Small intestine (tissue), 7 donors: ENCODE measurements around the gene P2RX4. TPM values are rescaled to one million over a fixed set of nuclear protein-coding genes. Genes with fewer than 3 reads are reported as not detected.

Source experiments
- DNase-seq, 2 donors: peaks; one replicate each; pipeline versions ENCODE4 v3.0.0 to v3.0.0-alpha.2; 2013
- FAIRE-seq: peaks from 2 replicates; lab custom pipeline; 2012; peaks lifted over from hg19 to GRCh38; lab: Jason Lieb, UNC
- H3K27ac ChIP-seq, 3 donors: one replicate each; pipeline ENCODE4 v1.5.1; 2013; ENCODE audit warnings: low read length in 2 of 3, mild to moderate bottlenecking in 2 of 3, control low read depth in 1 of 3, inconsistent platforms in 1 of 3, low read depth in 1 of 3, moderate library complexity in 1 of 3
- H3K27me3 ChIP-seq, 3 donors: one replicate each; pipeline ENCODE4 v1.6.1; 2013; ENCODE audit warnings: low read length in 3 of 3, inconsistent platforms in 1 of 3; ENCODE audit not compliant: control insufficient read depth in 3 of 3, insufficient read depth in 3 of 3
- H3K36me3 ChIP-seq, 3 donors: one replicate each; pipeline ENCODE4 v1.6.1; 2013; ENCODE audit warnings: low read length in 3 of 3, inconsistent platforms in 1 of 3, low read depth in 1 of 3, mild to moderate bottlenecking in 1 of 3, moderate library complexity in 1 of 3; ENCODE audit not compliant: control insufficient read depth in 3 of 3, insufficient read depth in 2 of 3
- H3K4me1 ChIP-seq, 3 donors: one replicate each; pipeline ENCODE4 v1.6.1; 2013; ENCODE audit warnings: low read length in 2 of 3, inconsistent platforms in 1 of 3, low read depth in 1 of 3, mild to moderate bottlenecking in 1 of 3, moderate library complexity in 1 of 3; ENCODE audit not compliant: control insufficient read depth in 3 of 3, insufficient read depth in 2 of 3
- H3K4me3 ChIP-seq, 3 donors: one replicate each; pipeline ENCODE4 v1.5.1; 2013; ENCODE audit warnings: low read length in 3 of 3, control low read depth in 1 of 3, inconsistent platforms in 1 of 3, low read depth in 1 of 3, mild to moderate bottlenecking in 1 of 3, moderate library complexity in 1 of 3
- H3K9me3 ChIP-seq, 2 donors: one replicate each; pipeline ENCODE4 v1.6.1; 2013; ENCODE audit warnings: low read depth in 1 of 2, low read length in 1 of 2; ENCODE audit not compliant: control insufficient read depth in 2 of 2, insufficient read depth in 1 of 2
- WGBS, 3 donors: extraction: QIAGEN DNeasy Blood & Tissue Kit; methylation state at CpG; one replicate each; pipeline ENCODE4 v1.1.7; 2013; 5-methylcytosine and 5-hydroxymethylcytosine counted together
- polyA plus RNA-seq, 4 donors: library from polyadenylated mRNA; stranded (reverse) in 3 of 4; unstranded in 1 of 4; fragments of 200-250 nt in 3 of 4; fragments of 120-200 nt in 1 of 4; gene quantifications; one replicate each; pipeline versions ENCODE4 v1.2.1 to v1.2.3, GENCODE V29; 2013
- donor health status: healthy with polysubstance abuse.
- donor health status: control.
- donor health status: control.
- donor health status: Bipolar disorder and iron deficiency.
- donor health status: healthy.

Gene P2RX4
- polyA plus RNA-seq, 4 donors: 17.5 to 129 (median 43.5) TPM

DNA sequence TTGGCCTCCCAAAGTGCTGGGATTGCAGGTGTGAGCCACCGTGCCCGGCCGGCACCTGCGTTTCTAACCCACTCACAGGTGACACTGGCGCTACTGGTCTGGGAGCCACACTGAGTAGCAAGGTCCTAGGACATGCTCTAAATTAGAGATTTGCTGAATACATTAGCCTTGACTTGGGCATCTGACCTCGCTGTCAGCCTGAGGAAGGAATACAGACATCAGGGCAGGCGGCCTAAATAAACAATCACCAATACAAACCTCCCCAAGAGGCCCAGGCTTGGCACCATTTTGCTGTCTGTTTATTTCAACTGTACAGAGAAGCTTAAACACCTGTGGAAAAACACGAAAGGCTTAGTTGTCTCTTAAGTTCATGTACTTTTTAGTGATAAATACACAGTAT, 27.5 kb downstream of the P2RX4 start:
- FAIRE-seq (no peak), DNase-seq (no peak)
- no peaks in the 10 kb centered on the region for H3K27me3 ChIP-seq
- H3K36me3 ChIP-seq: peaks cover 0 to 92% (median 3%) of the 10 kb centered on the region in 3 donors
- no peak overlapping the region for H3K4me3 ChIP-seq
- peaks cover 0 to 38% (median 0%) of the 10 kb centered on the region in 3 donors for H3K4me1 ChIP-seq
- 86 to 91% (median 89%) methylated on average over 8 of the region's 8 CpGs for WGBS, 3 donors
- peak overlapping the region in 1 of 3 donors; percentile 93 for H3K27ac ChIP-seq
- H3K9me3 ChIP-seq: no peaks in the 10 kb centered on the region

DNA sequence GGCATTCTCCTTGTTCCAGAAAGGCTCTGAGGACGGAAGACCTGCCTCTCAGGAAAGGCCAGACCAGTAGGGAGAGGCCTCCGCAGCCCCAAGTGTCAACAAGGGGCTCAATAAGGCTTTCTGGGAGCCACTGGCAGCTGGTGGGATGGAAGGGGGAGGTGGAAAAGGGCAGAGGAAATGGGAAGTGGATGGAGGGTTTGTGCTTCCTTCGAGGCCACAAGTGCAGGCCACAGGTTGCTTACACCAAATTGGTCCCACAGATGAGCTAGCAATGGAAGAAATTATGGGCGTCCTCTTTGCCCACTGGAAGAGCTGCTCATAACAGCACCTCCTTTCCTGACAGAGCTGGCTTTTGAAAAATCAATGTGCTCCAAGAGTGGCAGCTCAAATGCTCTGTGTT, 28.2 kb downstream of the P2RX4 start:
- WGBS, 3 donors: 81 to 85% (median 85%) methylated on average over 4 of the region's 4 CpGs

DNA sequence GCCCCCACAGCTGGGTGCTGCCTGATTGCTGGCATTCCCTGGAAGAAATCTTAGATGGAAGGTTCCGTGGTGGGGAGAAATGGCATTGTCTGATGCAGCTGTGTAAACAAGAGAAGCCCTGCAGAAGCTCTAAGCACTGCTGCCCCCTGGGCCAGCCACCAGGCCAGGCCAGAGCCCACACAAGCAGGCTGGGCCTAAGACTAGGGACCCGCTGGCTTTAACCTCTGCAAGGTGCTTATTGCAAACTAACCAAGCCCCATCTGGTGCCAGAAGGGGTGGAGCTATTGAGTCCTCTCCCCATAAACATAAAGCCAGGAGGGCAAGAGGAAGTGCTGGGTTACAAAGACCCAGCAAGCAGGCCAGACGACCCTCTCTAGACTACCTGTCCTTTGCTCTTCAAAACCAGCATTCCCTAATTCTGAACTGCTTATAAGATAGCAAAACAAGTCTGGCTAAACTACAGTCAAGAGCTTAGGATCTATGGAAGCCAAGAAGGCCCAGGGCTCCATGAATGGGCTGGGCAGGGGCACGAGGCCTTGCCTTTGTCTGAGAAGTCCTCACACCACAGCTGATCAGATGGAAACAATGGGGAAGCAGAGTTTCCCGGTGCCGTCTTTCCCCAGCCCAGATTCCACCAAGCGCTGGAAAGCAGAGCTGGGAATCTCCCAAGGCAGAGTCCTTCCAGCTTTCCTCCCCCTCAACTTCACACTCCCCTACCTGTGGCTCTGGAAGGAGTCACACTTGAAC, 28.8 kb downstream of the P2RX4 start:
- peak in 1 of 2 donors; percentile 45 for DNase-seq
- WGBS, 3 donors: 52 to 63% (median 53%) methylated on average over 7 of the region's 7 CpGs
- Histone ChIP-seq H3K27me3 (no peaks in the 10 kb centered on the region), H3K27ac (peak overlapping the region; percentile 34 to 54 (median 42)), H3K9me3 (no peaks in the 10 kb centered on the region), H3K4me3 (no peak overlapping the region), H3K36me3 (peaks cover 3 to 86% (median 4%) of the 10 kb centered on the region in 3 donors), H3K4me1 (peaks cover 0 to 38% (median 0%) of the 10 kb centered on the region in 3 donors)
- no peak for FAIRE-seq

More for the DNA sequence above, 28.2 kb downstream of the P2RX4 start:
- H3K4me3 ChIP-seq: no peak overlapping the region
- no peak for DNase-seq
- no peaks in the 10 kb centered on the region for H3K9me3 ChIP-seq
- no peak for FAIRE-seq
- H3K27me3 ChIP-seq: no peaks in the 10 kb centered on the region
- peaks cover 0 to 38% (median 0%) of the 10 kb centered on the region in 3 donors for H3K4me1 ChIP-seq
- peaks cover 0 to 89% (median 0%) of the 10 kb centered on the region in 3 donors for H3K36me3 ChIP-seq
- no peak overlapping the region for H3K27ac ChIP-seq

- FAIRE-seq (no peak), DNase-seq (no peak)
These were observed 29.6 kb downstream of the P2RX4 start for GRCh38 chr12:121239351-121240061.

GRCh38 chr12:121240062-121240420, 30.1 kb downstream of the P2RX4 start:
- H3K27ac ChIP-seq: peak overlapping the region; percentile 3 to 88 (median 54)
- no peaks in the 10 kb centered on the region for H3K9me3 ChIP-seq
- H3K4me3 ChIP-seq: peak overlapping the region in 1 of 3 donors; percentile 10
- FAIRE-seq (no peak), DNase-seq (no peak)
- WGBS, 3 donors: 75 to 84% (median 78%) methylated on average over 7 of the region's 7 CpGs
- H3K27me3 ChIP-seq: no peaks in the 10 kb centered on the region
- peaks cover 3 to 86% (median 4%) of the 10 kb centered on the region in 3 donors for H3K36me3 ChIP-seq
- peaks cover 0 to 38% (median 0%) of the 10 kb centered on the region in 3 donors for H3K4me1 ChIP-seq

More at GRCh38 chr12:121239351-121240061, 29.6 kb downstream of the P2RX4 start:
- peak overlapping the region; percentile 34 to 88 (median 54) for H3K27ac ChIP-seq
- WGBS, 3 donors: 70 to 83% (median 81%) methylated on average over 6 of the region's 6 CpGs
- no peaks in the 10 kb centered on the region for H3K9me3 ChIP-seq
- H3K27me3 ChIP-seq: no peaks in the 10 kb centered on the region
- H3K4me1 ChIP-seq: peaks cover 0 to 38% (median 0%) of the 10 kb centered on the region in 3 donors
- no peak overlapping the region for H3K4me3 ChIP-seq
- H3K36me3 ChIP-seq: peaks cover 3 to 86% (median 4%) of the 10 kb centered on the region in 3 donors

DNA sequence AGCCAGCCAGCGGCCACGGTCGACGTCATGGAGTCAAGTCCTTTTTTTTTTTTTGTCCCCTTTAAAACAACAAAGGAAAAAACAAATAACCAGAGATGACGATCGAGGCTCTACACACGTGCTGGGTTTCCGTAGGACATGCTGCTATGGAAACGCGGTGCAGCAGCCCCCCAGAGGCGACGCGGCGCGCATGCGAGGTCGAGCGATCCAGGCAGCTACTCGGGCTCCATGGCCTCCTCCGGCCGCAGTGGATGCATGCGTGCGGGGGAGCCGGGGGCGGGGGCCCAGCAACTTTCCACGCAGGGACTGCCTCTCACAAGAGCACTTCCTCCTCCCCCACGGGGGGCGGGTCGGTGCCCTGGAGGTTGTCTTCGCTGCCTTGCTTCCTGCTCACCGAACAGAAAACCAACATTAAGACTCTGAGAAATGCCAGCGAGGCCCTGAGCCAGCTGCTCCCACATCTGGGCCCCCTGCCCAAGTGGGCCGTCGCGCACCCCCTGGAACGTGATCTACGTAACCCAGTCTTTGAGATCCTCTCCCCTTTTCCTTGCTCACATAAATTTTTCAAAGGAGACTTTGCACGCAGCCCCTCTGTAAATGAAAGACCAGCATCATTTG, 30.7 kb downstream of the P2RX4 start:
- Histone ChIP-seq H3K36me3 (peaks cover 3 to 87% (median 4%) of the 10 kb centered on the region in 3 donors), H3K4me1 (peaks cover 0 to 38% (median 0%) of the 10 kb centered on the region in 3 donors), H3K27ac (peak overlapping the region; percentile 53 to 88 (median 54)), H3K4me3 (peak overlapping the region in 1 of 3 donors; percentile 10), H3K27me3 (no peaks in the 10 kb centered on the region), H3K9me3 (no peaks in the 10 kb centered on the region)
- no peak for FAIRE-seq
- WGBS, 3 donors: 48 to 80% (median 49%) methylated on average over 38 of the region's 38 CpGs
- peak; percentile 48 to 59 for DNase-seq

- Histone ChIP-seq H3K27ac (peak overlapping the region; percentile 53 to 88 (median 54)), H3K4me3 (no peak overlapping the region), H3K4me1 (peaks cover 0 to 32% (median 0%) of the 10 kb centered on the region in 3 donors), H3K9me3 (no peaks in the 10 kb centered on the region), H3K36me3 (peaks cover 3 to 84% (median 4%) of the 10 kb centered on the region in 3 donors), H3K27me3 (no peaks in the 10 kb centered on the region)
- 81 to 91% (median 83%) methylated on average over 17 of the region's 17 CpGs for WGBS, 3 donors
- no peak for DNase-seq
- no peak for FAIRE-seq
These were observed 31.4 kb downstream of the P2RX4 start for GRCh38 chr12:121241156-121241970.
